Fibroblast of lung (primary cell): ENCODE measurements around the gene TRAK1.

Experiments used
- EZH2 ChIP-seq: IDR thresholded peaks from 2 replicates; pipeline ENCODE4 v1.5.1; 2012; ENCODE audit warnings: low read length, control low read depth, mild to moderate bottlenecking; ENCODE audit errors: missing control alignments
- TF ChIP-seq, protein P1 (sequence below), 2 donors: IDR thresholded peaks in 1 of 2; conservative IDR thresholded peaks in 1 of 2; 1 replicate in 1 of 2; 2 replicates in 1 of 2; pipeline ENCODE4 v1.5.1; 2011 to 2012; ENCODE audit warnings: low read length in 2 of 2, control low read depth in 1 of 2, inconsistent platforms in 1 of 2, low read depth in 1 of 2, mild to moderate bottlenecking in 1 of 2

DNA sequence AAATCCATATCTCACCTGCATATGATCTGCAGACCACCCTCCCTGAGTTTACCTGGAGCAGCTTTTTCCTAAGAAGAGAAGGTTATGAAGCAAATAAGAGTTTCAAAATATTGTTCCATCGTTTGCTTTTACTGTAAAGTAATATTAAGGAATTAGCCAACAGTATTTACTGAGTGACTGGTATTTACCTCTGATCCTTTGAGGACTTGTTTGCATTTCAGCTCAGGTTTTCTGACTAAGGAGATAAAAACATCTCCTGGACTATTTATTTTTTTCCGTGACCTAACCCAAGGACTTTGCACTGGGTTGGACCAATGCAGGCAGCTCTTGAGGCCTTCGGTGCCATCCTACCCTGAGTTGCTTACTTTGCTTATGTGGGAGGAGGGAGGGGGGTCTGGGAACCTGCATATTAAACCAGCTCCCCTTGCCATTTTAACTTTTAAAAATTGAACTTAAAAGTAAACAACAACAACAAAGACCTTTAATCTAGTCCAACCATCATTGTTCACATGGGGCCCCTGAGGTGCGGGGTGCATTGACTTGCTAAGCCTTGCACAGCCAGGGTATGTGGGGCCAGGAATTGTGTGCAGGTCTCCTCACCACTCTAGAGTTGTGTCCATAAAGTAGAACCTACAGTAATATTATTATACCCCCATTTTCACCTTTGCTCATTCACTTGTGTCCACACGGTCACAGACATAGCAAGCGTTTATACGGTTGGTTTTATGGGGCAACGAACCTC lies 39.3 kb downstream of the TRAK1 start:
- TF ChIP-seq, protein P1, sequence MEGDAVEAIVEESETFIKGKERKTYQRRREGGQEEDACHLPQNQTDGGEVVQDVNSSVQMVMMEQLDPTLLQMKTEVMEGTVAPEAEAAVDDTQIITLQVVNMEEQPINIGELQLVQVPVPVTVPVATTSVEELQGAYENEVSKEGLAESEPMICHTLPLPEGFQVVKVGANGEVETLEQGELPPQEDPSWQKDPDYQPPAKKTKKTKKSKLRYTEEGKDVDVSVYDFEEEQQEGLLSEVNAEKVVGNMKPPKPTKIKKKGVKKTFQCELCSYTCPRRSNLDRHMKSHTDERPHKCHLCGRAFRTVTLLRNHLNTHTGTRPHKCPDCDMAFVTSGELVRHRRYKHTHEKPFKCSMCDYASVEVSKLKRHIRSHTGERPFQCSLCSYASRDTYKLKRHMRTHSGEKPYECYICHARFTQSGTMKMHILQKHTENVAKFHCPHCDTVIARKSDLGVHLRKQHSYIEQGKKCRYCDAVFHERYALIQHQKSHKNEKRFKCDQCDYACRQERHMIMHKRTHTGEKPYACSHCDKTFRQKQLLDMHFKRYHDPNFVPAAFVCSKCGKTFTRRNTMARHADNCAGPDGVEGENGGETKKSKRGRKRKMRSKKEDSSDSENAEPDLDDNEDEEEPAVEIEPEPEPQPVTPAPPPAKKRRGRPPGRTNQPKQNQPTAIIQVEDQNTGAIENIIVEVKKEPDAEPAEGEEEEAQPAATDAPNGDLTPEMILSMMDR (conservative IDR thresholded peaks at IDR 0.05 in 1 of 2, IDR thresholded peaks at IDR 0.05 in 1 of 2; ENCODE audit: low read depth in 1 of 2, low read length in 2 of 2) = no peak
- TF ChIP-seq EZH2 = no peak
